PC-9 (cell line): Measurements from ENCODE around the gene HDGFL2.

Source experiments
- EZH2 ChIP-seq: fragments of 200-600 bp; sonication (generic); IDR thresholded peaks from 2 replicates; pipeline ENCODE4 v1.8.0; 2017; ENCODE audit warnings: antibody characterized with exemption, low read depth
- TF ChIP-seq, protein P1 (sequence below): fragments of 200-600 bp; sonication (generic); conservative IDR thresholded peaks from 2 replicates; pipeline ENCODE4 v1.6.1; 2017; ENCODE audit warnings: mixed run types, antibody characterized with exemption, mild to moderate bottlenecking, moderate library complexity

DNA sequence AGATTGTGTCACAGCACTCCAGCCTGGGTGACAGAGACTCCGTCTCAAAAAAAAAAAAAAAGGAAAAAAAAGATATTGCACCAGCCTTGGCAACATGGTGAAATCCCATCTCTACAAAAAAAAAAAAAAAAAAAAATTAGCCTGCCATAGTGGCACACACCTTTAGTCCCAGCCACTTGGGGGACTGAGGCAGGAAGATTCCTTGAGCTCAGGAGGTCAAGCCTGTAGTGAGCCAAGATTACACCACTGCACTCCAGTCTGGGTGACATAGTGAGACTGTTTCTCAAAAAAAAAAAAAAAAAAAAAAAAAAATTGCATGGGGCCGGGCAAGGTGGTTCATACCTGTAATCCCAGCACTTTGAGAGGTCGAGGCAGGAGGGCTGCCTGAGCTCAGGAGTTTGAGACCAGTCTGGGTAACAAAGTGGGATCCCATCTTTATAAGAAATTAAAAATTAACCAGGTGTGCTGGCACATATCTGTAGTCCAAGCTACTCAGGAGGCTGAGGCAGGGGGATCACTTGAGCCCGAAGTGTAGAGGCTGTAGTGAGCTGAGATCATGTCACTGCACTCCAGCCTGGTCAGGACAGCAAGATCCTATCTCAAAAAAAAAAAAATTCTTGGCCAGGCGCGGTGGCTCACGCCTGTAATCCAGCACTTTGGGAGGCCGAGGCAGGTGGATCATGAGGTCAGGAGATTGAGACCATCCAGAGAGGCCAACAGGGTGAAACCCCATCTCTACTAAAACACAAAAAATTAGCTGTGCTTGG is 7.1 kb upstream of the HDGFL2 start:
- TF ChIP-seq, protein P1, sequence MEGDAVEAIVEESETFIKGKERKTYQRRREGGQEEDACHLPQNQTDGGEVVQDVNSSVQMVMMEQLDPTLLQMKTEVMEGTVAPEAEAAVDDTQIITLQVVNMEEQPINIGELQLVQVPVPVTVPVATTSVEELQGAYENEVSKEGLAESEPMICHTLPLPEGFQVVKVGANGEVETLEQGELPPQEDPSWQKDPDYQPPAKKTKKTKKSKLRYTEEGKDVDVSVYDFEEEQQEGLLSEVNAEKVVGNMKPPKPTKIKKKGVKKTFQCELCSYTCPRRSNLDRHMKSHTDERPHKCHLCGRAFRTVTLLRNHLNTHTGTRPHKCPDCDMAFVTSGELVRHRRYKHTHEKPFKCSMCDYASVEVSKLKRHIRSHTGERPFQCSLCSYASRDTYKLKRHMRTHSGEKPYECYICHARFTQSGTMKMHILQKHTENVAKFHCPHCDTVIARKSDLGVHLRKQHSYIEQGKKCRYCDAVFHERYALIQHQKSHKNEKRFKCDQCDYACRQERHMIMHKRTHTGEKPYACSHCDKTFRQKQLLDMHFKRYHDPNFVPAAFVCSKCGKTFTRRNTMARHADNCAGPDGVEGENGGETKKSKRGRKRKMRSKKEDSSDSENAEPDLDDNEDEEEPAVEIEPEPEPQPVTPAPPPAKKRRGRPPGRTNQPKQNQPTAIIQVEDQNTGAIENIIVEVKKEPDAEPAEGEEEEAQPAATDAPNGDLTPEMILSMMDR: no peak
- no peak for TF ChIP-seq EZH2
